ENCODE data around the gene ONECUT2.

DNA sequence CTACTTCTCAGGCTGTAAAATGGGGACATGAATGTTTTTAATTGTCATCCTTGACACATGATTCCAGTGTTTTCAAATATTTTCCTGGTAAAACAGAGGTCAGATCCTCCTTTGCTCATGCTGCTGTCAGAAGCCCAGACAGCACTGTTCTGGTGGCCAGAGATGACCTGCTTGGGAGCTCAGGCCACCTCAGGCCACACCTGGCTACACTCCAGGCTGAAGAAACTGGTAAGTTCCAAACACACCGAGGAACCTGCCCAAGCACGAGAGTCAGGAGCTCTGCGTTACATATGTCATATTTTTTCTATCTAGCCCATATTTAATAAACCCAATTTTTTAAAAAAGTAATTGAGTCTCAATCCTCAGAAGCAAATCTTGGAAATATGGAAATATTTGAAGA lies 103.4 kb downstream of the ONECUT2 start:
- TF ChIP-seq POLR2A (IDR thresholded peaks at IDR 0.05), result no peak
- TF ChIP-seq, protein P1, sequence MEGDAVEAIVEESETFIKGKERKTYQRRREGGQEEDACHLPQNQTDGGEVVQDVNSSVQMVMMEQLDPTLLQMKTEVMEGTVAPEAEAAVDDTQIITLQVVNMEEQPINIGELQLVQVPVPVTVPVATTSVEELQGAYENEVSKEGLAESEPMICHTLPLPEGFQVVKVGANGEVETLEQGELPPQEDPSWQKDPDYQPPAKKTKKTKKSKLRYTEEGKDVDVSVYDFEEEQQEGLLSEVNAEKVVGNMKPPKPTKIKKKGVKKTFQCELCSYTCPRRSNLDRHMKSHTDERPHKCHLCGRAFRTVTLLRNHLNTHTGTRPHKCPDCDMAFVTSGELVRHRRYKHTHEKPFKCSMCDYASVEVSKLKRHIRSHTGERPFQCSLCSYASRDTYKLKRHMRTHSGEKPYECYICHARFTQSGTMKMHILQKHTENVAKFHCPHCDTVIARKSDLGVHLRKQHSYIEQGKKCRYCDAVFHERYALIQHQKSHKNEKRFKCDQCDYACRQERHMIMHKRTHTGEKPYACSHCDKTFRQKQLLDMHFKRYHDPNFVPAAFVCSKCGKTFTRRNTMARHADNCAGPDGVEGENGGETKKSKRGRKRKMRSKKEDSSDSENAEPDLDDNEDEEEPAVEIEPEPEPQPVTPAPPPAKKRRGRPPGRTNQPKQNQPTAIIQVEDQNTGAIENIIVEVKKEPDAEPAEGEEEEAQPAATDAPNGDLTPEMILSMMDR (IDR thresholded peaks at IDR 0.05), result no peak

All from heart left ventricle (tissue), 13 donors.